Dermis lymphatic vessel endothelial cell (primary cell): Measurements from ENCODE around the gene PRICKLE3. TPM values are rescaled to one million over a fixed set of nuclear protein-coding genes. Genes with fewer than 3 reads are reported as not detected.

Source experiments
- total RNA-seq: library from RNA; depleted of rRNA; stranded (reverse); fragments of >200 nt; gene quantifications from 2 replicates; pipeline ENCODE4 v1.2.1, GENCODE V29; 2014

Gene PRICKLE3, protein sequence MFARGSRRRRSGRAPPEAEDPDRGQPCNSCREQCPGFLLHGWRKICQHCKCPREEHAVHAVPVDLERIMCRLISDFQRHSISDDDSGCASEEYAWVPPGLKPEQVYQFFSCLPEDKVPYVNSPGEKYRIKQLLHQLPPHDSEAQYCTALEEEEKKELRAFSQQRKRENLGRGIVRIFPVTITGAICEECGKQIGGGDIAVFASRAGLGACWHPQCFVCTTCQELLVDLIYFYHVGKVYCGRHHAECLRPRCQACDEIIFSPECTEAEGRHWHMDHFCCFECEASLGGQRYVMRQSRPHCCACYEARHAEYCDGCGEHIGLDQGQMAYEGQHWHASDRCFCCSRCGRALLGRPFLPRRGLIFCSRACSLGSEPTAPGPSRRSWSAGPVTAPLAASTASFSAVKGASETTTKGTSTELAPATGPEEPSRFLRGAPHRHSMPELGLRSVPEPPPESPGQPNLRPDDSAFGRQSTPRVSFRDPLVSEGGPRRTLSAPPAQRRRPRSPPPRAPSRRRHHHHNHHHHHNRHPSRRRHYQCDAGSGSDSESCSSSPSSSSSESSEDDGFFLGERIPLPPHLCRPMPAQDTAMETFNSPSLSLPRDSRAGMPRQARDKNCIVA
- total RNA-seq: 2.9 and 3.6 TPM in 2 replicates

DNA sequence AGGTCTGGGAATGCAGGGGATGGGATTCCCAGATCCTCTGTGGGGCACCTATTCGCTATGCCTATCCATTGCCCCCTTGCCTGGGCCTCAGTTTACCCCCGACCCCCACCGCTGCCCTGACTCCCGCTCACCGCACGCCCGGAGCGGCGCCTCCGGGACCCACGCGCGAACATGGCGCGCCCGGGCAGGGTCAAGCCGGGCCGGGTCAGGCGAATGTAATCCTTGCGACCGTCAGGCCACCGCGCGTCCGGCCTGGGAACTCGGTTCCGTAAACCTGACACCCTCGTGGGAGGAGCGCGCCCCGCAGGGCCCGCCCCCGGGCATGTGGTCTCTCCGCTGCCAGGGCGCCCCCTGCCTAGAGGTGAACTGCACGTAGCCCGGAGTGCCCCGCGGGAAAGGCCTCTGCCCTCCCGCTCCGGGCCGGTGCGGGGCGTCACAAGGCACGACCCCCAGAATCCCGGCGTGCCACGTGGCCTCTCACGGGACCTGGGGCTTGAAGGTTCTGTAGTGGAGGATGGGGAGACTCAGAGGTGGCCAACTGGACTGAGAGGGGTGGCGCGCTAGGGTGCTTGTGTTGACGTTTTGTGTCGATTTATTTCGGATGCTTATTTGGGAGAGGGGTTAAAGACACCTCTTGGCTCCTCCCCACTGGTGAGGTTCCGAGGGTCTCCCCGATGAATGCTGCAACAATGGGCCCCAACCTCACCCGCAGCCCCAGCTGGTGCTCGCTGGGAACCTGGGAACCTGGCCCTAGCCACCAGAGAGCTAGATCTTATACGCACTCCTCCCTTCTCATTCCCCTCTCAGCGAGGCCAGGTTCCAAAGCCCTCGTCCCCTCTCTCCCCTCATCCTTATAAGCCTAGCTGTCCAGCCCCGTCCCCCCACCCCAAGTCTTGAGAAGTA is at the start of gene PRICKLE3:
PRICKLE3 (minus strand) TSS at position 249 of the 903 bp plus-strand sequence; CDS start at position 173, 76 bp downstream.

DNA sequence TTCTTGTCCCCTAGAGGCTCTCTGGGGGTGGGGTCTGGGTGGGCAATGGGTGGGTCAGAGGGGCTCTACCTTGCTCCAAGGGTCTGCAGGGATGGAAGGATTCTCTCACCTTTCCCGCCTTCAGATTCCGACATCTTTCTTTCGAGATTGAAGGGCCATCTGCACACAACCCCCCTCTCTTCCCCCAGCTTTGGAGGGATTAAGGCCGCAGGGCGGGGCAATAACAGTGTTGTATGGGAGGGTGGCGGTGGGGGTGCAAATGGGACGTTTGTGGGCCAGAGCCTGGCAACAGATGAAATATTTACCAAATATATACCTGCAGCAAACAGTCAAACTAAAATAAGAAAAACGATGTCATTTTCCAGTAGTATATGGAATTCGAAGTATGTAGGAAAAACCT is 47.0 kb upstream of the PRICKLE3 start, which contains the start of gene CACNA1F:
CACNA1F (minus strand) TSS at position 165 of the 400 bp plus-strand sequence; CDS start at position 134, 31 bp downstream.

DNA sequence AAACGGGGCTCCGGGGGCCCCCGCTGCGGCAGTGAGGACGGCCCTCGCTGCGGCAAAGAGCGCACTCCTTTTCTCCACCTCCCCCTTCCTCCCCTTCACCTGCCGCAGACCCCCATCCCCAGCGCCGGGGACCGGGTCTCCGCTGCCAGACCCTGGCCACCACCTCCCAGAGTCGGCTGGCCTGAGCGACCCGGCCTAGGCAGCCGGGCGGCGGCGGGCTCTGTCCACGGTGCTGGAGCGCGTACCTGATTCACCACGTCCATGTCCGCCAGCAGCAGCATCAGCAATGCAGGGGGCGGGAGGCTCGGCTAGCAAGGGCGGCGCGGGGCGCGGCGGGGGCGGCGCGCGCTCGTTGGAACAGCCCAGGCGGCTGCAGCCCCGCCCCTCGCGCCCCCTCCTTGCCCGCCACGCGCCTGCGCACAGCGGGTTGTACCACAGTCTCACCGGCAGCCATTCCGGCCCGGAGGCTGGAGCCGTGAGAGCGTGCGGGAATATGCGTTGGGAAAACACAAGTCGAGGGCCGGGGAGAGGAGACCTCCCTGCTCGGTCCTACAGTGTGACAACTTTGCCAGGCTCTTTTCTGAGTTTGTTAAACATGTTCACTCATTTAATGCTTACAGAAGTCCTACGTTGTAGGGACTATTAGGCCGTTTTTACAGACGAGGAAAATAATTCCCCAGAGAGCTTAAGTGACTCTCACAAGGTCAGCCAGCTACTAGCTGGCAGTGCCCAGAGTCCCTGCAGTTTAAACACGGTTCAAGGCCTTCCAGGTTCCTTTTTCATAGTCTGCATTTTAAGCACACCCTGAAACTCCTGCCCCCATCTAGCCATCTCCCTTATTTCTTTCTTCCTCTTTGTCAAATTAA is 14.0 kb upstream of the PRICKLE3 start, which contains the start of gene SYP:
SYP (minus strand) TSS at position 288 of the 866 bp plus-strand sequence; CDS start at position 281, 7 bp downstream.

DNA sequence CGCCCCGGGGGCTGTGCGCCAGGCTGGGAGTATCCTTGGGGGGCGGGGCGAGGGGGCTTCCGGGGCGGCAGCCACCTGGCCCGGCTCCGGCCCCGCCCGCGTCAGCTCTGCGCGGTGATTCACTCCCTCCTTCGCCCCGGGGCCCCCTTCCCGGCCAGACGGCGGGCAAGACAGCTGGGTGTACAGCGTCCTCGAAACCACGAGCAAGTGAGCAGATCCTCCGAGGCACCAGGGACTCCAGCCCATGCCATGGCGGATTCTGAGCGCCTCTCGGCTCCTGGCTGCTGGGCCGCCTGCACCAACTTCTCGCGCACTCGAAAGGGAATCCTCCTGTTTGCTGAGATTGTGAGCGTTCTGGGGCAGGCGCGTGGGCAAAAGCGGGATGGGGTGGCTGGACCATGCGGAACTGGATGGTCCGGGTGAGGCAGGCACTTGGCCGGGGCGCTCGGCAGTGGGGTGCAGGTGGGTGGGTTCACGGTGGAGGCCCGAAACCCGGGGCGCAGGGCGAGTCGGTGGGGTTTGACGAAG is 14.4 kb downstream of the PRICKLE3 start, which contains the start of gene PLP2:
PLP2 (plus strand) TSS at position 147 of the 528 bp plus-strand sequence; CDS start at position 250, 103 bp downstream.

DNA sequence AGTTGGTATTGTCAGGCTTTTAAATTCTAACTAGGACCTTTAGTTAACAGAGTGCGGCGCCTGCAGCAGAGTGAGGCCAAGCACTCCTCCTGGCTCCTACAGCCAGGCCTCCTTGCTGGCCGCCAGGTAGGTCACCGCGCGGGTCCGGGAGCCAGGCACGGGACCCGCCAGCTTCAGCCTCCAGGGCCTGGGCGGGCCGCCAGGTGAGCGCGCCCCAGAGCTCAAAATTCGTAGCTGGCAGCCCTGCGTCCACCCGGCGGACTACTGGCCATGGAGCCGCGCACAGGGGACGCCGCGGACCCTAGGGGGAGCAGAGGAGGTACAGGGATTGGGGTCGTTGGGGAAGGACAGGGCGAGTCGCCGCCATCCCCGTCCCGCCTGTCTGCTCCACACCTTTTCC is 23.6 kb downstream of the PRICKLE3 start, which contains the start of gene MAGIX:
MAGIX (plus strand) TSS at position 139 of the 400 bp plus-strand sequence; CDS start at position 271, 132 bp downstream.

Other genes with a start within 250 kb of the PRICKLE3 start
- 25.8 and 26.0 TPM in 2 replicates for gene OTUD5, start 228.8 kb downstream of the PRICKLE3 start, total RNA-seq
- gene KCND1, start 214.5 kb downstream of the PRICKLE3 start, total RNA-seq: 0.09 and 0.22 TPM in 2 replicates
- gene GRIPAP1, start 184.1 kb downstream of the PRICKLE3 start, total RNA-seq: 14.7 and 17.6 TPM in 2 replicates
- 9.2 and 10.8 TPM in 2 replicates for gene TFE3, start 143.0 kb downstream of the PRICKLE3 start, total RNA-seq
- gene CCDC120, start 127.4 kb downstream of the PRICKLE3 start, total RNA-seq: 0.52 and 0.54 TPM in 2 replicates
- gene PRAF2, start 112.4 kb downstream of the PRICKLE3 start, total RNA-seq: 3.2 and 3.5 TPM in 2 replicates
- gene WDR45, start 106.5 kb downstream of the PRICKLE3 start, total RNA-seq: 15.4 and 22.4 TPM in 2 replicates
- gene GPKOW, start 62.6 kb downstream of the PRICKLE3 start, total RNA-seq: 19.0 TPM in 2 replicates
- gene MAGIX, start 23.6 kb downstream of the PRICKLE3 start, total RNA-seq: 0.43 and 0.76 TPM in 2 replicates
- gene PLP2, start 14.5 kb downstream of the PRICKLE3 start, total RNA-seq: 7.8 TPM in 2 replicates
- 0.17 and 0.22 TPM in 2 replicates for gene SYP, start 13.8 kb upstream of the PRICKLE3 start, total RNA-seq
- gene CACNA1F, start 47.0 kb upstream of the PRICKLE3 start, total RNA-seq: under 0.01 TPM in 2 replicates
- 6.3 and 7.6 TPM in 2 replicates for gene CCDC22, start 49.1 kb upstream of the PRICKLE3 start, total RNA-seq
- gene FOXP3, start 78.3 kb upstream of the PRICKLE3 start, total RNA-seq: under 0.01 TPM in 1 of 2 replicates, not detected in the other
- gene PPP1R3F, start 83.4 kb upstream of the PRICKLE3 start, total RNA-seq: 1.6 and 1.7 TPM in 2 replicates
- gene GAGE10, start 117.3 kb upstream of the PRICKLE3 start, total RNA-seq: not detected in 2 replicates
- gene GAGE12J, start 135.7 kb upstream of the PRICKLE3 start, total RNA-seq: not detected in 2 replicates
- gene GAGE13, start 145.2 kb upstream of the PRICKLE3 start, total RNA-seq: not detected in 2 replicates